ENCODE measurements around the gene GEN1.
A peak's percentile ranks its signal among the peaks of the same experiment; 100 is the strongest.

Gene GEN1

GRCh38 chr2:17719562-17720371 is 34.2 kb upstream of the GEN1 start:
- H2BK15ac ChIP-seq (ENCODE audit: low read depth, poor library complexity, severe bottlenecking), result no peak overlapping the region
- H3K4me2 ChIP-seq (ENCODE audit: low read length, poor library complexity, severe bottlenecking), result no peak overlapping the region
- 100% methylated on average over 2 of the region's 4 CpGs for WGBS
- H2AFZ ChIP-seq (ENCODE audit: low read depth, low read length), result no peak overlapping the region
- no peaks in the 10 kb centered on the region for H3K9me3 ChIP-seq (ENCODE audit: control insufficient read depth, low read length)
- no peaks in the 10 kb centered on the region for H3K27me3 ChIP-seq (ENCODE audit: control insufficient read depth in 1 of 2, insufficient read depth in 1 of 2, low read length in 2 of 2)
- no peak overlapping the region for H3K18ac ChIP-seq (ENCODE audit: low read depth in 1 of 2, low read length in 2 of 2)
- no peak overlapping the region for H2AK5ac ChIP-seq (ENCODE audit: low read length, severe bottlenecking)
- no peak overlapping the region for H2BK120ac ChIP-seq (ENCODE audit: low read depth, low read length)
- H3K79me1 ChIP-seq (replicated peaks; ENCODE audit: low read length, poor library complexity, severe bottlenecking), result peaks cover 3% of the 10 kb centered on the region
- peak; percentile 29 for DNase-seq
- H3K9ac ChIP-seq (ENCODE audit: low read length), result no peak overlapping the region
- H3K4ac ChIP-seq (ENCODE audit: low read depth in 1 of 2, low read length in 2 of 2), result no peak overlapping the region
- no peak overlapping the region for H4K91ac ChIP-seq (ENCODE audit: low read length)
- no peak overlapping the region for H4K8ac ChIP-seq (ENCODE audit: low read length)
- H3K36me3 ChIP-seq (ENCODE audit: control insufficient read depth in 1 of 2, insufficient read depth in 2 of 2, low read depth in 1 of 2, low read length in 2 of 2), result peaks cover 6 to 86% of the 10 kb centered on the region in 2 experiments
- H3K27ac ChIP-seq (ENCODE audit: low read length, poor library complexity, severe bottlenecking), result no peak overlapping the region
- no peak overlapping the region for H2BK12ac ChIP-seq (ENCODE audit: low read length in 2 of 2)
- H3K4me3 ChIP-seq (ENCODE audit: insufficient read depth in 1 of 2, low read depth in 1 of 2, low read length in 2 of 2), result no peak overlapping the region
- H2BK5ac ChIP-seq (ENCODE audit: low read depth, low read length, poor library complexity, severe bottlenecking), result no peak overlapping the region
- no peak overlapping the region for H3K23ac ChIP-seq (ENCODE audit: low read length in 2 of 2)
- H3K4me1 ChIP-seq (ENCODE audit: control insufficient read depth, insufficient read depth, low read depth, low read length), result no peaks in the 10 kb centered on the region
- H3K14ac ChIP-seq (ENCODE audit: low read length in 2 of 2), result no peak overlapping the region

- Histone ChIP-seq H3K9me3 (ENCODE audit: control insufficient read depth, low read length) (no peaks in the 10 kb centered on the region), H2AFZ (ENCODE audit: low read depth, low read length) (no peak overlapping the region), H3K4me2 (ENCODE audit: low read length, poor library complexity, severe bottlenecking) (no peak overlapping the region), H4K8ac (ENCODE audit: low read length) (no peak overlapping the region), H3K14ac (ENCODE audit: low read length in 2 of 2) (no peak overlapping the region), H3K79me1 (replicated peaks; ENCODE audit: low read length, poor library complexity, severe bottlenecking) (peaks cover 5% of the 10 kb centered on the region), H2AK5ac (ENCODE audit: low read length, severe bottlenecking) (no peak overlapping the region), H3K27me3 (ENCODE audit: control insufficient read depth in 1 of 2, insufficient read depth in 1 of 2, low read length in 2 of 2) (no peaks in the 10 kb centered on the region), H2BK5ac (ENCODE audit: low read depth, low read length, poor library complexity, severe bottlenecking) (no peak overlapping the region), H2BK12ac (ENCODE audit: low read length in 2 of 2) (no peak overlapping the region), H3K18ac (ENCODE audit: low read depth in 1 of 2, low read length in 2 of 2) (no peak overlapping the region), H3K4me3 (ENCODE audit: insufficient read depth in 1 of 2, low read depth in 1 of 2, low read length in 2 of 2) (no peak overlapping the region), H3K4me1 (ENCODE audit: control insufficient read depth, insufficient read depth, low read depth, low read length) (no peaks in the 10 kb centered on the region), H3K4ac (ENCODE audit: low read depth in 1 of 2, low read length in 2 of 2) (no peak overlapping the region), H3K9ac (ENCODE audit: low read length) (no peak overlapping the region), H3K36me3 (ENCODE audit: control insufficient read depth in 1 of 2, insufficient read depth in 2 of 2, low read depth in 1 of 2, low read length in 2 of 2) (peaks cover 7 to 85% of the 10 kb centered on the region in 2 experiments), H4K91ac (ENCODE audit: low read length) (no peak overlapping the region), H2BK120ac (ENCODE audit: low read depth, low read length) (no peak overlapping the region), H3K27ac (ENCODE audit: low read length, poor library complexity, severe bottlenecking) (no peak overlapping the region), H2BK15ac (ENCODE audit: low read depth, poor library complexity, severe bottlenecking) (no peak overlapping the region), H3K23ac (ENCODE audit: low read length in 2 of 2) (no peak overlapping the region)
- 95% methylated on average over 6 of the region's 6 CpGs for WGBS
- no peak for DNase-seq
Observed at GRCh38 chr2:17728210-17728609, 25.7 kb upstream of the GEN1 start.

- no peak overlapping the region for H3K9ac ChIP-seq (ENCODE audit: low read length)
- H2BK120ac ChIP-seq (ENCODE audit: low read depth, low read length), result no peak overlapping the region
- 90% methylated on average over 2 of the region's 2 CpGs for WGBS
- no peak overlapping the region for H4K8ac ChIP-seq (ENCODE audit: low read length)
- no peak overlapping the region for H3K18ac ChIP-seq (ENCODE audit: low read depth in 1 of 2, low read length in 2 of 2)
- no peak overlapping the region for H3K4me2 ChIP-seq (ENCODE audit: low read length, poor library complexity, severe bottlenecking)
- H3K79me1 ChIP-seq (replicated peaks; ENCODE audit: low read length, poor library complexity, severe bottlenecking), result peaks cover 7% of the 10 kb centered on the region
- H3K36me3 ChIP-seq (ENCODE audit: control insufficient read depth in 1 of 2, insufficient read depth in 2 of 2, low read depth in 1 of 2, low read length in 2 of 2), result peaks cover 7 to 82% of the 10 kb centered on the region in 2 experiments
- H2BK12ac ChIP-seq (ENCODE audit: low read length in 2 of 2), result no peak overlapping the region
- DNase-seq, result no peak
- H3K4me3 ChIP-seq (ENCODE audit: insufficient read depth in 1 of 2, low read depth in 1 of 2, low read length in 2 of 2), result no peak overlapping the region
- H4K91ac ChIP-seq (ENCODE audit: low read length), result no peak overlapping the region
- no peak overlapping the region for H3K27ac ChIP-seq (ENCODE audit: low read length, poor library complexity, severe bottlenecking)
- no peaks in the 10 kb centered on the region for H3K4me1 ChIP-seq (ENCODE audit: control insufficient read depth, insufficient read depth, low read depth, low read length)
- no peak overlapping the region for H2BK5ac ChIP-seq (ENCODE audit: low read depth, low read length, poor library complexity, severe bottlenecking)
- H3K9me3 ChIP-seq (ENCODE audit: control insufficient read depth, low read length), result no peaks in the 10 kb centered on the region
- H3K14ac ChIP-seq (ENCODE audit: low read length in 2 of 2), result no peak overlapping the region
- no peak overlapping the region for H3K23ac ChIP-seq (ENCODE audit: low read length in 2 of 2)
- H2AK5ac ChIP-seq (ENCODE audit: low read length, severe bottlenecking), result no peak overlapping the region
- no peak overlapping the region for H2AFZ ChIP-seq (ENCODE audit: low read depth, low read length)
- H2BK15ac ChIP-seq (ENCODE audit: low read depth, poor library complexity, severe bottlenecking), result no peak overlapping the region
- H3K4ac ChIP-seq (ENCODE audit: low read depth in 1 of 2, low read length in 2 of 2), result no peak overlapping the region
- no peaks in the 10 kb centered on the region for H3K27me3 ChIP-seq (ENCODE audit: control insufficient read depth in 1 of 2, insufficient read depth in 1 of 2, low read length in 2 of 2)
Observed at GRCh38 chr2:17729880-17730279, 24.1 kb upstream of the GEN1 start.

GRCh38 chr2:17733599-17733998 is 20.3 kb upstream of the GEN1 start:
- Histone ChIP-seq H3K27ac (ENCODE audit: low read length, poor library complexity, severe bottlenecking) (no peak overlapping the region), H3K18ac (ENCODE audit: low read depth in 1 of 2, low read length in 2 of 2) (no peak overlapping the region), H2AK5ac (ENCODE audit: low read length, severe bottlenecking) (no peak overlapping the region), H2BK5ac (ENCODE audit: low read depth, low read length, poor library complexity, severe bottlenecking) (no peak overlapping the region), H3K4me1 (ENCODE audit: control insufficient read depth, insufficient read depth, low read depth, low read length) (no peaks in the 10 kb centered on the region), H4K8ac (ENCODE audit: low read length) (no peak overlapping the region), H3K27me3 (ENCODE audit: control insufficient read depth in 1 of 2, insufficient read depth in 1 of 2, low read length in 2 of 2) (no peaks in the 10 kb centered on the region), H3K36me3 (ENCODE audit: control insufficient read depth in 1 of 2, insufficient read depth in 2 of 2, low read depth in 1 of 2, low read length in 2 of 2) (peaks cover 0 to 86% of the 10 kb centered on the region in 2 experiments), H3K4ac (ENCODE audit: low read depth in 1 of 2, low read length in 2 of 2) (no peak overlapping the region), H3K14ac (ENCODE audit: low read length in 2 of 2) (no peak overlapping the region), H3K4me2 (ENCODE audit: low read length, poor library complexity, severe bottlenecking) (no peak overlapping the region), H3K9me3 (ENCODE audit: control insufficient read depth, low read length) (no peaks in the 10 kb centered on the region), H3K23ac (ENCODE audit: low read length in 2 of 2) (no peak overlapping the region), H2BK15ac (ENCODE audit: low read depth, poor library complexity, severe bottlenecking) (no peak overlapping the region), H2BK120ac (ENCODE audit: low read depth, low read length) (no peak overlapping the region), H2BK12ac (ENCODE audit: low read length in 2 of 2) (no peak overlapping the region), H2AFZ (ENCODE audit: low read depth, low read length) (no peak overlapping the region), H3K4me3 (ENCODE audit: insufficient read depth in 1 of 2, low read depth in 1 of 2, low read length in 2 of 2) (no peak overlapping the region), H3K9ac (ENCODE audit: low read length) (no peak overlapping the region), H3K79me1 (replicated peaks; ENCODE audit: low read length, poor library complexity, severe bottlenecking) (peaks cover 4% of the 10 kb centered on the region), H4K91ac (ENCODE audit: low read length) (no peak overlapping the region)
- 100% methylated on average over 1 of the region's 1 CpG for WGBS
- DNase-seq, result no peak

All from mesenchymal stem cell (in vitro differentiated cells and primary cell).